GM18505 (cell line): Measurements from ENCODE around the gene ZNF333.

Experiments
- ATAC-seq: cut with Tn5 transposase; IDR thresholded peaks from one replicate; pipeline ENCODE4 v1.9.1; 2021; ENCODE audit not compliant: unreplicated experiment
- POLR2A ChIP-seq: IDR thresholded peaks from 4 replicates; pipeline ENCODE4 v1.6.1; 2011; ENCODE audit warnings: borderline replicate concordance; ENCODE audit not compliant: insufficient read depth, insufficient read length; ENCODE audit errors: extremely low read depth

Gene ZNF333

DNA sequence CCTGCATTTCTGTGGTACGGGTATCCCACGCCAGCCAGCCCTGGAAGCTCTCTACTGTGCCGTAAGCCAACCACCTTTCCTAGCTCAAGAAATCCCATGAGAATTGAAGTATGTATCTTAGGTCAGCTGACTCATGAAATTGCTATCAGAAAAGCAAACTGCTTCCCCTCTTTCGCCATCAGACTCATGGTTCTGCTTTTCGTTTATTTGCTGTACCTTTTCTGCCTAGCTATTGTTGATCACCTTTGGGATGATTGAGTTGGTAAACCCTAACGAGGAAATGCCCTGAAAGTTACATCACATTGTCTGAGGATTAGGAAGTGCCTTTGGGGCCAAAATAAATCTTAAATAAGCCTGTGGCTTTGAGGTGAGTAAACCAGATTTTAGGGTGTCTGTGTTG is 15.1 kb upstream of the ZNF333 start, which contains the start of gene ADGRE3:
ADGRE3 (minus strand) TSS at position 81 of the 400 bp plus-strand sequence; CDS start at position 7, 74 bp downstream.
- no peak for ATAC-seq
- no peak for TF ChIP-seq POLR2A

DNA sequence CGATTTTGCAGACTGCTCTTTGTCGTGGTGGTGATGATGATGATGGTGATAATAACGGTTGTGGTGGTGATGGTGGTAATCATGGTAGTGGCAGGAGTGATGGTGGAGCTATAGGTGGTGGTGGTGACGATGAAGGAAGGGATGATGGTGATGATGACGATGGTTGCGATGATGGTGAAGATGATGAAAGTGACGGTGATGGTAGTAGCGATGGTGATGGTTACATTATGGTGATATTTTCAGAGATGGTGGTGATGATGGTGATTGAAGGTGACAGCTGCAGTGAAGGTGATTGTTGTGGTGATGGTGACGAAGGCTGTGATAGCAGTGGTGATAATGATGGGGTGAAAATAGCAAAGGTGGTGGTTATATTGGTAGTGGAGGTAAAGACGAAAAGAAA is 13.1 kb upstream of the ZNF333 start:
- no peak for TF ChIP-seq POLR2A

DNA sequence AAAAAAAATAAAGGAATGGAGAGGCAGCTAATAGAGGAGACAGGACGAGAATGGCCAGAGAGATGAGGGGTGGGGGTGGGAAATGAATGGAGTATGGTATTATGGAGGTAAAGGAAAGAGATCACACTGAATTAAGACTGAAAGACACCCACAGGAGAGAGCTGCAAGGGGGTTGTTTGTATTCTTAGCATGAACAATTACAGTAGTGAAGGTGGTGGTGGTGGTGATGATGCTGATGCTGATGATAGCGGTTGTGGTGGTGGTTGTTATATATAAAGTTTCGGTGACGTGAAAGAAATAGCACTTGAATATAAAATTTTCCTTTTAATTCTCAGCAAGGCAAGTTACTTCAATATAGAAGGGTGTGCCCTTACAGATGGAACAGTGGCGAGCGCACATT is 12.4 kb upstream of the ZNF333 start:
- ATAC-seq = no peak
- TF ChIP-seq POLR2A = no peak

More for the DNA sequence above, 13.1 kb upstream of the ZNF333 start:
- ATAC-seq = no peak

DNA sequence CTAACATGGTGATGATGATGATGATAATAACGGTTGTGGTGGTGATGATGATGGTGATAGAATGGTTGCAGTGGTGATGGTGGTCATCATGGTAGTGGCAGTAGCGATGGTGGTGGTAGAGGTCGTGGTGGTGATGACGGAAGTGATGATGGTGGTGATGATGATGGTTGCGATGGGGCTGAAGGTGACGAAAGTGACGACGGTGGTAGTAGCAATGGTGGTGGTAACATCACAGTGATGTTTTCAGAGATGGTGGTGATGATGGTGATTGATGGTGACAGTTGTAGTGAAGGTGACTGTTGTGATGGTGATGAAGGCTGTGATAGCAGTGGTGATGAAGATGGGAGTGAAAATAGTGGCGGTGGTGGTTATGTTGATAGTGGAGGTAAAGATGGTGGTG is 11.6 kb upstream of the ZNF333 start:
- no peak for TF ChIP-seq POLR2A
- ATAC-seq = no peak

DNA sequence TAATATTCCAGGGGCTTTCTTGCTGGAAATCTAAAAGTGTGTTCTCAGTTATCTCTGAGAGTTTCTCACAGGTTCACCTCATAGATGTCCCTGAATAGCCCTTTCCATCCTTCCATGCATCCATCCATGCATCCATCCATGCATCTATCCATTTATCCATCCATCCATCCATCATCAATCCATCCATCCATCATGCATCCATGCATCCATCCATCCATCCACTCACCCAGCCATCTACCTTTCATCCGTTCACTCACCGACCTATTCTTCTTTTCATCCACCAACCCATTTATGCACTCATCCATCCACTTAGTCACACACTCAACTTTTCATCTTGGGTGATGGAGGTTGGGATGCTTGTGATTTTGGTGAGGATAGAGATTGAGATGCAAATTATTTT is 7.8 kb upstream of the ZNF333 start:
- ATAC-seq = no peak
- TF ChIP-seq POLR2A = no peak

DNA sequence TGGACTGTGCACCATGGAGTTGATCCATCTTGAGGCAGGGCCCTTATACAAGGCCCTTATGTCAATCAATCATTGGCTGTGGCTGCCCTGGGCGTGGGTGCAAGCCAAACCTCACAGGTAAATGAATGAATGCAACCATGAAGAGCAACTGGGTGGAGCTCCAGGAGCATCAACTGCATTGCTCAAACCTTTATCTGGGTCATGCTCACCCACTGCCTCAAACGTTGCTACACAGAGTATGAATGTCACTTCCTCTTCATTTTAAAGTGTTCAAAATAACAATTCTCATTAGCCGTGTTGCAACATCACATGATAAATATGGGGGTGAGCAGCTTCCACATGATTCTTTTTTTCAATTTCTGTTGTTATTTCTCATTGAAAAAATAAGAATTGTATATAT is 6.4 kb upstream of the ZNF333 start:
- no peak for ATAC-seq
- no peak for TF ChIP-seq POLR2A

DNA sequence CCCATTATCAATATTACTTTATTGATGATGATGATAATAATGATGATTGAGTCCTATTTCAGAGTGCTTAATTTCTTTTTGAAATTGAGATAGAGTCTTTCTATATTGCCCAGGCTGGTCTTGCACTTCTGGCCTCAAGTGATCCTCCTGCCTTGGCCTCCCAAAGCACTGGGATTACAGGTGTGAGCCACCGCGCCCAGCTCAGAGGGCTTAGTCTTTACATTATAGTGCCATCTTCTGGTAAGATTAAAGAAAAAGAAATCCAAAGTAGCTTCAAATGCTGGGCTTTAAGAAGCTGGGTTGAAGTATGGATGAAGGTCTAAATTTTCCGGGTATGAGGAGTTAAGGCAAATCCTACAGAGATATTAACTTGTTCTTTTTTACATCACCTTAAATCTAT is 3.4 kb upstream of the ZNF333 start:
- no peak for ATAC-seq
- TF ChIP-seq POLR2A = no peak

DNA sequence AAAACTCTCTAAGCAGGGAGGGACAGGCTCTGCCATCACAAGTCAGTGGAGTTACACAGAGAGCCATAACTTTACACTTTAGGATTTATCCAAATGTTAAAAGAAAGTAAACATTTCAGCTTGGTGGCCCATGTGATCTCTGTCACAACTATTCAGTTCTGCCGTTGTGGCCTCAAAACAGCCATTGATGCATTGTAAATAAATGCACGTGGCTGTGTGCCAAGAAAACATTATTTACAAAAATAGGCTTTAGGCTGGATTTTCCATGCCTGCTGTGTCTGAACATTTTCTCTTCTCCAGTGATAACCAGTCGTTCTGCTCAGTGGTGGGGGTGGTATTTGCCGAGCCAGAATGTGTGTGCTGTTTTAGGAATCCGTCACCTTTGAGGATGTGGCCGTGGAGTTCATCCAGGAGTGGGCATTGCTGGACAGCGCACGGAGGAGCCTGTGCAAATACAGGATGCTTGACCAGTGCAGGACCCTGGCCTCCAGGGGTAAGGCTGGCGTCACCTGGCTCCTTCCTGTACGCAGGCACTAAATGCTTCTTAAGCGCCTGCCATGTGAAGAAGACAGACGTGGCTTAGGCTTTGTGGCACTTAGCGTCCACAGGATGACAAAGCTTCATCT is 4.9 kb downstream of the ZNF333 start:
- no peak for ATAC-seq
- TF ChIP-seq POLR2A = no peak

DNA sequence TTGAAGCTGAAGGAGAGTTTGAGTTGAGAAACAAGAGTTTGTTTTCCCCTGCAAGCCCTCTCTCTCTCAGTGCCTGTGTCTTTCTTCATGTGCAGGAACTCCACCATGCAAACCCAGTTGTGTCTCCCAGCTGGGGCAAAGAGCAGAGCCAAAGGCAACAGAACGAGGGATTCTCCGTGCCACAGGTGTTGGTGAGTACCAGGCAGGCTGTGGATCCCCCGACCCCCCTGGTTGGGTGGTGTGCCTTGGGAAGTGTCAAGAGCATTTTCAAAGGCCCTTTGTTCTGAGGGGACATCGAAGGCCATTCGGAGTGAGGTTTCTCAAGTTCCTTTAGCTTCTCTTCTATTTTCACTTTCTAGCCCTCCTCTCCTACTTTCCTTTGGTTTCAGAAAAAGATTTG is 5.6 kb downstream of the ZNF333 start:
- TF ChIP-seq POLR2A = no peak

DNA sequence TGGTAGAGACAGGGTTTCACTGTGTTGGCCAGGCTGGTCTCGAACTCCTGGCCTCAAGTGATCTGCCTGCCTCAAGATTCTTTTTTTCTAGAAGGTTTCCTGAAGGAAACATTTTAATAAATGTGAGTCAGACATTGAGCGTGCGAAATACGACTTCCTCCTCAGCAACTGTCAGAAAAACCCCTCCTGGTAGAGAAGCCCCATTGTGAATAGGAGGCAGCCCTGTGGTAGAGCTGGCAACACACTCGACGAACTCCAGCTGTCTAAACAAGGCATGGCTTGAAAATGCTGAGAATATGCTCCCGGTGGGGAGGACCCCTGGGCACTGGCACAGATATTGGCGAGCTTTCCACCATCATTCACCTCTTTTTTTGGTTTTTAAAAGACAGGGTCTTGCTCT is 9.8 kb downstream of the ZNF333 start:
- no peak for TF ChIP-seq POLR2A
- no peak for ATAC-seq

More for the DNA sequence above, 5.6 kb downstream of the ZNF333 start:
- no peak for ATAC-seq

DNA sequence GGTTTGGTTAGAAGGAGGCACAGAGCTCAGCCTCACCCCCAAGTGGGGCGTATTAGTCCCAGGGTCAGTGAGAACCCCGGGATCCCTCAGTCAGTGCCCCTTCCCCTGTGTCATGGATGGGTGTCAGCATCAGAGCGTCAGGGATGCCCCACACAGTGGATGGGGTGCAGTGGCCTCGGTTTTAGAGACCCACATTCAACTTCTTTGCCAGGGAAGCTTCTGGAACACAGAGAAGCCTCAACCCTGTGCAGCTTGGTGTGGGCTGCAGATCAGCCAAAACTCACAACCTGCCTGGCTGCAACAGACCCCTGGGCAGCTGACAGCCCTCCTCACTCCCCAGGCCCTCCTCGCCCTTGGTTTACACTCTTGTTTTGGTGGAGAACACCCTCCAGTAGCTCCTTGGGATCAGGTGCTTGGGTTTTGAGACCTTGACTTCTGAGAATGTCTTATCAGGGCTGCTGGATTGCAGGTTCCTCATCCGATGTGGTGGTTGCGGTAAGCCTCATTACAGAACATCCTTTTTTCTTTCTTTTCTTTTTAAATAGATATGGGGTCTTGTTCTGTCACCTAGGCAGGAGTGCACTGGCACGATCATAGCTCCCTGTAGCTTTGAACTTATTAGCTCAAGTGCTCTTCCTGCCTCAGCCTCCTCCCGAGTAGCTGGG is 11.0 kb downstream of the ZNF333 start:
- ATAC-seq = no peak
- no peak for TF ChIP-seq POLR2A

DNA sequence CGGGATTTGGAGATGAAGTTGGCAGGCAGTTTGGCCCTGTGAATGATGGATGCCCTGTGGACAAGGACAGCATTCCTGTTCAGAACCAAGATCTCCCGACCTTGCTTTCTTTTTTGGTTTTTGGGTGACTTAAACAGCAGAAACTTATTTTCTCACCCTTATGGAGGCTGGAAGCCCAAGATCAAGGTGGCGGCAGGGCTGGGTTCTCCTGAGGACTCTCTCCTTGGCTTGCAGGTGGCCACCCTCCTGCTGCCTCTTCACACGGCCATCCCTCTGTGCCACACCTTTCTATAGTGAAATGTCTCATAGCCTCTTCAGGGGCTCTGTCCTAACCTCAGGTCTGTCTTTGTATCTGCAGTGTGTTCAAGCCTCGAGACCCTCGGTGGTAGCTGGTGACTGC is 14.0 kb downstream of the ZNF333 start:
- ATAC-seq = no peak
- no peak for TF ChIP-seq POLR2A

DNA sequence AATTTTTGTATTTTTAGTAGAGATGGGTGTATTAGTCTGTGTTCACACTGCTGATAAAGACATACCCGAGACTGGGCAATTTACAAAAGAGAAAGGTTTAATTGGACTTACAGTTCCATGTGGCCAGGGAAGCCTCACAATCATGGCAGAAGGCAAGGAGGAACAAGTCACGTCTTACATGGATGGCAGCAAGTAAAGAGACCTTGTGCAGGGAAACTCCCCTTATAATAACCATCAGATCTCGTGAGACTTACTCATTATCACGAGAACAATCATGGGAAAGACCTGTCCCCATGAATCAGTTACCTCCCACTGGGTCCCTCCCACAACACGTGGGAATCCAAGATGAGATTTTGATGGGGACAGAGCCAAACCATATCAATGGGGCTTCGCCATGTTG is 14.6 kb downstream of the ZNF333 start:
- TF ChIP-seq POLR2A = no peak
- ATAC-seq = no peak

DNA sequence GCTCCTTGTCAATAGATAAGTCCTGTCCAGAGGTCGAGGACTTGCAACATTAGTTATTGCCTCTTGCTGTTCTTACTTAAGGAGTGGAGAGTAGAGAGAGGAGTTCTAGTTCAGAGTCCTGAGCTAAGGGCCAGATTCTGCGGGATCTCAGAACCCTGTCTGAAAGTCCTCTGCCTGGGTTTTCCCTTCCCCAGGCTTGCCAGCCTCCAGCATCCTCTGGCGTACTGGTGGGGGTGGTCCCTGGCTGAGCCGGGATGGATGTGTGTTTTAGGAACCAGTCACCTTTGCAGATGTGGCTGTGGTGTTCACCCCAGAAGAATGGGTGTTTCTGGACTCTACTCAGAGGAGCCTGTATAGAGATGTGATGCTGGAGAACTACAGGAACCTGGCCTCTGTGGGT is 26.0 kb downstream of the ZNF333 start:
- TF ChIP-seq POLR2A = no peak
- no peak for ATAC-seq
